ENCODE measurements around the gene CCHCR1.
"Not testable (repeated sequence)": the region's sequence is repeated elsewhere in the genome, so short reads cannot be mapped to it uniquely, and the experiment has no call there.

The CCHCR1 gene

GRCh38 chr6:31165064-31165832 lies 7.6 kb upstream of the CCHCR1 start:
- not testable (repeated sequence) for H3K4me3 ChIP-seq (ENCODE audit: low read length); DNase-seq (ENCODE audit: low read depth, low spot score)

GRCh38 chr6:31164475-31165063 lies 7.0 kb upstream of the CCHCR1 start:
- not testable (repeated sequence) for H3K4me3 ChIP-seq (ENCODE audit: low read length); DNase-seq (ENCODE audit: low read depth, low spot score)

GRCh38 chr6:31163922-31164321 lies 6.3 kb upstream of the CCHCR1 start:
- DNase-seq (ENCODE audit: low read depth, low spot score) = no peak
- no peak overlapping the region for H3K4me3 ChIP-seq (ENCODE audit: low read length)

- H3K4me3 ChIP-seq (ENCODE audit: low read length) = no peak overlapping the region
- DNase-seq (ENCODE audit: low read depth, low spot score) = no peak
Observed at GRCh38 chr6:31162463-31163165, 5.0 kb upstream of the CCHCR1 start.

- DNase-seq (ENCODE audit: low read depth, low spot score) = no peak
- no peak overlapping the region for H3K4me3 ChIP-seq (ENCODE audit: low read length)
Observed at GRCh38 chr6:31161216-31162126, 3.9 kb upstream of the CCHCR1 start.

- DNase-seq (ENCODE audit: low read depth, low spot score) = peak; percentile 20
- peak overlapping the region; percentile 95 for H3K4me3 ChIP-seq (ENCODE audit: low read length)
Observed at GRCh38 chr6:31158863-31159855, 1.6 kb upstream of the CCHCR1 start.

- peak within 1 kb of the TSS; percentile 95 for H3K4me3 ChIP-seq (ENCODE audit: low read length)
- peak; percentile 99 for DNase-seq (ENCODE audit: low read depth, low spot score)
Observed at GRCh38 chr6:31158140-31158862, 699 bp upstream of the CCHCR1 start, which contains the start of gene TCF19. TCF19 (plus strand) TSS chr6:31158589; CDS start chr6:31159470, 881 bp downstream.

GRCh38 chr6:31156641-31157040 lies 961 bp downstream of the CCHCR1 start:
- DNase-seq (ENCODE audit: low read depth, low spot score) = no peak
- H3K4me3 ChIP-seq (ENCODE audit: low read length) = no peak overlapping the region

GRCh38 chr6:31154436-31154835 lies 3.2 kb downstream of the CCHCR1 start:
- no peak overlapping the region for H3K4me3 ChIP-seq (ENCODE audit: low read length)
- no peak for DNase-seq (ENCODE audit: low read depth, low spot score)

GRCh38 chr6:31152781-31153180 lies 4.8 kb downstream of the CCHCR1 start:
- no peak overlapping the region for H3K4me3 ChIP-seq (ENCODE audit: low read length)
- no peak for DNase-seq (ENCODE audit: low read depth, low spot score)

- DNase-seq (ENCODE audit: low read depth, low spot score) = no peak
- H3K4me3 ChIP-seq (ENCODE audit: low read length) = no peak overlapping the region
Observed at GRCh38 chr6:31149827-31150447, 7.7 kb downstream of the CCHCR1 start.

- DNase-seq (ENCODE audit: low read depth, low spot score) = no peak
- no peak overlapping the region for H3K4me3 ChIP-seq (ENCODE audit: low read length)
Observed at GRCh38 chr6:31145386-31145785, 12.2 kb downstream of the CCHCR1 start.

- DNase-seq (ENCODE audit: low read depth, low spot score) = no peak
- no peak overlapping the region for H3K4me3 ChIP-seq (ENCODE audit: low read length)
Observed at GRCh38 chr6:31144970-31145340, 12.6 kb downstream of the CCHCR1 start.

GRCh38 chr6:31144296-31144969 lies 13.2 kb downstream of the CCHCR1 start:
- DNase-seq (ENCODE audit: low read depth, low spot score) = no peak
- no peak overlapping the region for H3K4me3 ChIP-seq (ENCODE audit: low read length)

- DNase-seq (ENCODE audit: low read depth, low spot score) = no peak
- H3K4me3 ChIP-seq (ENCODE audit: low read length) = no peak overlapping the region
Observed at GRCh38 chr6:31143148-31143547, 14.5 kb downstream of the CCHCR1 start.

GRCh38 chr6:31142361-31142761 lies 15.2 kb downstream of the CCHCR1 start:
- H3K4me3 ChIP-seq (ENCODE audit: low read length) = no peak overlapping the region
- no peak for DNase-seq (ENCODE audit: low read depth, low spot score)

GRCh38 chr6:31140643-31141042 lies 17.0 kb downstream of the CCHCR1 start:
- DNase-seq (ENCODE audit: low read depth, low spot score) = no peak

More at GRCh38 chr6:31140643-31141042, 17.0 kb downstream of the CCHCR1 start:
- H3K4me3 ChIP-seq (ENCODE audit: low read length) = no peak overlapping the region
